ENCODE results near the gene SULT1A2. TPM values are rescaled to one million over a fixed set of nuclear protein-coding genes. Genes with fewer than 3 reads are reported as not detected.
"Not testable (repeated sequence)": the region's sequence is repeated elsewhere in the genome, so short reads cannot be mapped to it uniquely, and the experiment has no call there.

SULT1A2 gene
- total and polyA plus RNA-seq, 9 donors: 0.13 to 1.6 (median 0.78) TPM

DNA sequence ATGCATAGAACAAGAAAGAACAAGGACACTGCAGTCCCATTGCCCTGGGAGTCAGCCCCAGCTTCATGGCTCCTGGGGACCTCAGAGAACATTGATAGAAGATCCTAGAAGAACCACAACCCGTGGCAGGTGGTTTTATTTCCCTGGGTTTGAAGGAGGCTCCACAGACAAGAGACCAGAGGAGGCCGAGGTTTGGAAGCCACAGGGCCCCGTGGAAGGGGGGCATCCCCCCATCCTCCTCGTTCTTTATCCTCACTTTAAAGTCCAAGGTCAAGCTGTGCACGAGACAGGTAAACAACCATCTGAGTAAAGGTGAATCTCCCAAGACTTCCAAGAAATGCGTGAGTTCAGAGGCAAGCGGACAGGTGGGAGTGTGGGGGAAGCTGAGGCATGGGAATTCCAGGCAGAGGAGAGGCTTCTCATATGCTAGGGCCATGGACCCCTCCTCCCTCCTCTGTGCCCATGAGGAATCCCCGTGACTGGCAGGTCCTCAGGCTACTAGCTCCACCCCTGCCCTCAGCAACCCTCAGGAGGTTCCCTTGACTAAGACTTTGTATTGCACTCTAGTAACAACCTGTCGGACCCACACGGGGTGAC, 13.8 kb upstream of the SULT1A2 start:
- H3K27me3 ChIP-seq: no peaks in the 10 kb centered on the region
- H3K27ac ChIP-seq: peak overlapping the region in 1 of 2 donors; percentile 4
- H3K4me1 ChIP-seq (ENCODE audit: insufficient read depth): peaks cover 3% of the 10 kb centered on the region
- no peak for TF ChIP-seq EP300 (IDR thresholded peaks at IDR 0.05)
- TF ChIP-seq, protein P1, sequence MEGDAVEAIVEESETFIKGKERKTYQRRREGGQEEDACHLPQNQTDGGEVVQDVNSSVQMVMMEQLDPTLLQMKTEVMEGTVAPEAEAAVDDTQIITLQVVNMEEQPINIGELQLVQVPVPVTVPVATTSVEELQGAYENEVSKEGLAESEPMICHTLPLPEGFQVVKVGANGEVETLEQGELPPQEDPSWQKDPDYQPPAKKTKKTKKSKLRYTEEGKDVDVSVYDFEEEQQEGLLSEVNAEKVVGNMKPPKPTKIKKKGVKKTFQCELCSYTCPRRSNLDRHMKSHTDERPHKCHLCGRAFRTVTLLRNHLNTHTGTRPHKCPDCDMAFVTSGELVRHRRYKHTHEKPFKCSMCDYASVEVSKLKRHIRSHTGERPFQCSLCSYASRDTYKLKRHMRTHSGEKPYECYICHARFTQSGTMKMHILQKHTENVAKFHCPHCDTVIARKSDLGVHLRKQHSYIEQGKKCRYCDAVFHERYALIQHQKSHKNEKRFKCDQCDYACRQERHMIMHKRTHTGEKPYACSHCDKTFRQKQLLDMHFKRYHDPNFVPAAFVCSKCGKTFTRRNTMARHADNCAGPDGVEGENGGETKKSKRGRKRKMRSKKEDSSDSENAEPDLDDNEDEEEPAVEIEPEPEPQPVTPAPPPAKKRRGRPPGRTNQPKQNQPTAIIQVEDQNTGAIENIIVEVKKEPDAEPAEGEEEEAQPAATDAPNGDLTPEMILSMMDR (IDR thresholded peaks at IDR 0.05): no peak
- no peak for TF ChIP-seq POLR2A (IDR thresholded peaks at IDR 0.05)
- intact Hi-C loops (cut with DNase I): no loop called here
- DNase-seq: no peak
- no peaks in the 10 kb centered on the region for H3K36me3 ChIP-seq
- H3K4me3 ChIP-seq: no peak overlapping the region
- WGBS, 3 donors: 55 to 61% (median 58%) methylated on average over 10 of the region's 10 CpGs
- H3K9me3 ChIP-seq: no peaks in the 10 kb centered on the region

DNA sequence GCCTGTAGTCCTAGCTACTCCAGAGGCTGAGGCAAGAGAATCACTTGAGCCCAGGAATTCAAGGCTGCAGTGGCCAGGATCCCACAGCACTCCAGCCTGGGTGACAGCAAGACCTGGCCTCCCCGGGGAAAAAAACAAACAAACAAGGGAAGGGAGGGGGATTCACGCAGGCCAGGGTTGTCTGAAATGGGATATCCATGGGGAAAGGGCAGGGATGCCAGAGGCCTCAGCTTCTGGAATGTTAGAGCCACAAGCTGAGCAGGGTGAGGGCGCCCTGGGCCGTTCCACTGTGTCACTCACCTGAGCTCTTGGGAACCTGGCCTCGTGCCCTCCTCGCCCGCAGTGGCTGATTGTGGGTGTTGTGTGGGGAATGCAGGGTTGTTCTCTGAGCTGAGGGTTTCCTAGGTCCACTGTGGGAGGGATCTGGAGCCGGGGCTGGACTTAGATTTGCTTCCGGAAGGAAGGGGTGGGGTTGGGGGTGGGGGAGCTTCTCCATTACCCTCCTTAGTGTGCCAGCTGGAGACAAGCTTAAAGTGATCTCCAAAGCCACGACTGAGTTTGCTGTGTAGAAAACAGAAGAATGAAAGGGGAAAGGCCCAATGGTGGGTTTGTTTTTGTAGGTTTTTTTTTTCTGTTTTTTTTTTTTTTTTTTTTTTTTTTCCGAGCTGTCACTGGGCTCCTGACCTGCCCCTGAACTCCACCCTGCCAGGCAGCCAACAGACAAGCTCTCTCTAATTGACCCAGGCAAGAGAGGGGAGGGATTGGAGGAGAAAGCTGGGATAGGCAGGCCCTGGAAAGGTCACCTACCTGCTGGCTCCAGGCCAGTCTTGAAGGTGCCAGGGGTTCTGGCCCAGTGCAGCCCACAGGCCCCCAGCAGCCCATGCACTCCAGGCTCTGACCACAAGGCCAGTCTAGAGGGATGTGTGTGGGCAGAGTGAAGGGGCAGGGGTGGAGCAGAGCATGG, 13.1 kb upstream of the SULT1A2 start, which contains the start of gene SULT1A1:
Gene SULT1A1 (minus strand): TSS at position 414 of the 964 bp plus-strand sequence. CDS start 1,189 bp downstream, outside the sequence.
- Histone ChIP-seq H3K36me3 (no peaks in the 10 kb centered on the region), H3K27me3 (no peaks in the 10 kb centered on the region), H3K27ac (peak within 1 kb of the TSS in 1 of 2 donors; percentile 4), H3K4me1 (ENCODE audit: insufficient read depth) (peaks cover 3% of the 10 kb centered on the region), H3K4me3 (no peak within 1 kb of the TSS), H3K9me3 (no peaks in the 10 kb centered on the region)
- 39 to 60% (median 51%) methylated on average over 11 of the region's 11 CpGs for WGBS, 3 donors
- intact Hi-C loops (cut with DNase I): no loop called here
- DNase-seq: peak in 1 of 5 donors; percentile 50
- no peak for TF ChIP-seq EP300 (IDR thresholded peaks at IDR 0.05)
- no peak for TF ChIP-seq POLR2A (IDR thresholded peaks at IDR 0.05)
- TF ChIP-seq, protein P1 (IDR thresholded peaks at IDR 0.05): no peak

- H3K4me1 ChIP-seq (ENCODE audit: insufficient read depth); H3K36me3 ChIP-seq; H3K27ac ChIP-seq; H3K4me3 ChIP-seq; intact Hi-C loops (cut with DNase I); H3K27me3 ChIP-seq; H3K9me3 ChIP-seq: not testable (repeated sequence)
- 72 to 83% (median 80%) methylated on average over 11 of the region's 11 CpGs for WGBS, 3 donors
- peak in 1 of 5 donors; percentile 0 for DNase-seq
Observed at GRCh38 chr16:28608867-28609596, 12.2 kb upstream of the SULT1A2 start.

- 89 to 93% (median 92%) methylated on average over 6 to 7 of the region's 7 CpGs for WGBS, 3 donors
- H3K4me3 ChIP-seq; H3K27me3 ChIP-seq; H3K27ac ChIP-seq; H3K9me3 ChIP-seq; DNase-seq; intact Hi-C loops (cut with DNase I); H3K4me1 ChIP-seq (ENCODE audit: insufficient read depth); H3K36me3 ChIP-seq: not testable (repeated sequence)
Observed at GRCh38 chr16:28608496-28608808, 11.6 kb upstream of the SULT1A2 start.

GRCh38 chr16:28607681-28608495, 11.0 kb upstream of the SULT1A2 start:
- H3K36me3 ChIP-seq; intact Hi-C loops (cut with DNase I); H3K9me3 ChIP-seq; H3K27me3 ChIP-seq; H3K4me1 ChIP-seq (ENCODE audit: insufficient read depth); H3K4me3 ChIP-seq; H3K27ac ChIP-seq: not testable (repeated sequence)
- WGBS, 3 donors: 87 to 90% (median 89%) methylated on average over 10 of the region's 10 CpGs
- peak in 1 of 5 donors; percentile 1 for DNase-seq
